ENCODE data around the gene ZNF823. TPM values are rescaled to one million over a fixed set of nuclear protein-coding genes. Genes with fewer than 3 reads are reported as not detected.

ZNF823 gene
- total and polyA plus RNA-seq, 9 of the 15 experiments (the other 6 are each of a cell fraction or from before 2014, with no cell fraction given), result 4.0 to 13.4 (median 6.1) TPM

- H3K4me3 ChIP-seq, result no peak overlapping the region
- H3K9me1 ChIP-seq (ENCODE audit: control insufficient read depth, insufficient read depth, low read length), result no peaks in the 10 kb centered on the region
- DNase-seq (ENCODE audit: extremely low read depth in 1 of 4, low spot score in 3 of 4) (no peak), ATAC-seq (no peak), FAIRE-seq (no peak)
- WGBS (ENCODE audit: insufficient coverage, low coverage, missing lambda C conversion rate), result 67% methylated on average over 3 of the region's 6 CpGs
- H3K4me2 ChIP-seq (ENCODE audit: insufficient read depth, low read length), result no peak overlapping the region
- no peak overlapping the region for H3K9ac ChIP-seq (ENCODE audit: insufficient read depth in 1 of 2, low read depth in 2 of 2, low read length in 2 of 2)
- CTCF ChIA-PET (ENCODE audit: low intra/inter-chr PET ratio), result no interaction called here
- peaks cover 4 to 6% of the 10 kb centered on the region in 2 experiments; a peak in 4 of 5 replicates for H3K4me1 ChIP-seq (replicated peaks in 1 of 2; ENCODE audit: control insufficient read depth in 2 of 2, insufficient read depth in 2 of 2, low read length in 2 of 2)
- H3K79me2 ChIP-seq (ENCODE audit: control insufficient read depth, insufficient read depth, low read length), result 0 out of 3 replicates have a peak, but pooled peaks cover 3% of the 10 kb centered on the region
- H3K9me3 ChIP-seq (replicated peaks; ENCODE audit: control insufficient read depth, insufficient read depth, low read depth, low read length), result no peaks in the 10 kb centered on the region
- no peak overlapping the region for H2AFZ ChIP-seq (ENCODE audit: low read depth, low read length)
- TF ChIP-seq ELF4 (CRISPR knock-in tag; IDR thresholded peaks at IDR 0.05), result no peak
- no peak for TF ChIP-seq NFRKB (IDR thresholded peaks at IDR 0.05; ENCODE audit: low read depth)
- no peak for TF ChIP-seq ELK1 (CRISPR knock-in tag; IDR thresholded peaks at IDR 0.05)
- TF ChIP-seq CHD4 (IDR thresholded peaks at IDR 0.05; ENCODE audit: insufficient read depth, insufficient replicate concordance, low read depth, low read length, poor library complexity, severe bottlenecking), result no peak
- TF ChIP-seq ZNF785 (CRISPR knock-in tag; IDR thresholded peaks at IDR 0.05), result no peak
- TF ChIP-seq JUNB (CRISPR knock-in tag; conservative IDR thresholded peaks at IDR 0.05), result no peak
- no peak for TF ChIP-seq SIRT6 (IDR thresholded peaks at IDR 0.05; ENCODE audit: low read depth, low read length)
- TF ChIP-seq DIDO1 (tag; IDR thresholded peaks at IDR 0.05; ENCODE audit: low read depth), result no peak
- in situ Hi-C loops (cut with MboI), result no loop called here
- intact Hi-C loops (cut with micrococcal nuclease), result loop anchor here (5.0 to 10.0 kb wide), 2 partner anchors 136 to 157 kb away; no protein-coding TSS in a partner anchor
- H4K20me1 ChIP-seq (replicated peaks; ENCODE audit: control insufficient read depth, insufficient read depth, low read length), result no peaks in the 10 kb centered on the region
- POLR2A ChIA-PET, result interaction anchor here (0.6 to 1.6 kb wide), 3 partner anchors 10 to 1040 kb away, joined by 3 to 5 read pairs (median 3); no protein-coding TSS in a partner anchor
- no peaks in the 10 kb centered on the region for H3K36me3 ChIP-seq (ENCODE audit: control insufficient read depth, insufficient read depth, low read length)
- no peak overlapping the region for H3K27ac ChIP-seq (ENCODE audit: extremely low read depth, low read depth, low read length)
- BruUV-seq (replicated peaks), result no TSS peak
- no peaks in the 10 kb centered on the region; a peak in 1 of 5 replicates for H3K27me3 ChIP-seq (ENCODE audit: control insufficient read depth in 2 of 2, insufficient read depth in 2 of 2, low read length in 2 of 2)
Observed at GRCh38 chr19:11698231-11698630, 40.5 kb downstream of the ZNF823 start.

All from K562 (cell line).